Panc1 (cell line): ENCODE measurements around the gene CNTNAP4. TPM values are rescaled to one million over a fixed set of nuclear protein-coding genes. Genes with fewer than 3 reads are reported as not detected.

Experiments used
- ATAC-seq: fragments of 200-7000 bp; cut with Tn5 transposase; 2 replicates; pipeline ENCODE4 v1.9.1; 2020; ENCODE audit warnings: mild to moderate bottlenecking, moderate library complexity
- BruUV-seq: library from RNA; stranded (reverse); fragments of 400-500 nt; replicated peaks from 2 replicates; lab custom pipeline; 2021; lab: Mats Ljungman, UMichigan
- CTCF ChIA-PET: fragments of 300-600 bp; sonication (Branson Sonifier 250); formaldehyde crosslinking; loops from one replicate; lab custom pipeline; 2022; ENCODE audit warnings: antibody characterized with exemption; lab: Charles Lee
- POLR2A ChIA-PET: fragments of 300-600 bp; sonication (Branson Sonifier 250); formaldehyde crosslinking; loops from one replicate; lab custom pipeline; 2022; ENCODE audit warnings: antibody characterized with exemption; lab: Charles Lee
- DNase-seq: peaks from one replicate; pipeline ENCODE4 v3.0.0-alpha.2; 2010; ENCODE audit warnings: low read depth, low spot score
- H3K27ac ChIP-seq: 2 replicates; pipeline ENCODE4 v1.5.1; 2011; ENCODE audit warnings: mild to moderate bottlenecking, low read length, inconsistent platforms
- H3K27me3 ChIP-seq: fragments of 200-500 bp; sonication (Bioruptor generic); 2 replicates; pipeline ENCODE4 v1.6.0; 2014; ENCODE audit warnings: low read length, inconsistent platforms; ENCODE audit not compliant: control insufficient read depth, insufficient read depth
- H3K36me3 ChIP-seq: fragments of 200-500 bp; sonication (Bioruptor generic); 2 replicates; pipeline ENCODE4 v1.5.1; 2014; ENCODE audit warnings: inconsistent platforms, mild to moderate bottlenecking, low read length, moderate library complexity; ENCODE audit not compliant: control insufficient read depth, insufficient read depth
- H3K4me1 ChIP-seq: 2 replicates; pipeline ENCODE4 v1.5.1; 2011; ENCODE audit warnings: inconsistent platforms, mild to moderate bottlenecking, low read length, moderate library complexity; ENCODE audit not compliant: control insufficient read depth, insufficient read depth
- H3K4me3 ChIP-seq, 2 experiments: 2 replicates each; pipeline ENCODE4 v1.5.1; 2011 to 2012; ENCODE audit warnings: low read depth in 2 of 2, low read length in 2 of 2, mild to moderate bottlenecking in 2 of 2, inconsistent platforms in 1 of 2, moderate library complexity in 1 of 2
- H3K9me3 ChIP-seq: fragments of 200-500 bp; sonication (Bioruptor generic); 2 replicates; pipeline ENCODE4 v1.5.1; 2014; ENCODE audit warnings: low read depth, mild to moderate bottlenecking, inconsistent platforms, low read length, moderate library complexity; ENCODE audit not compliant: control insufficient read depth, insufficient read depth
- CTCF ChIP-seq: fragments of 450-650 bp; IDR thresholded peaks from 2 replicates; pipeline ENCODE4 v1.5.1; 2017; ENCODE audit warnings: mild to moderate bottlenecking
- POLR2AphosphoS5 ChIP-seq: IDR thresholded peaks from 2 replicates; pipeline ENCODE4 v1.6.1; 2012; ENCODE audit warnings: mild to moderate bottlenecking, low read depth, low read length, moderate library complexity
- REST ChIP-seq, 2 experiments: IDR thresholded peaks; 2 replicates each; pipeline ENCODE4 v1.6.1; 2011 to 2012; ENCODE audit warnings: low read depth in 2 of 2, control low read depth in 1 of 2, low read length in 1 of 2, mild to moderate bottlenecking in 1 of 2, moderate library complexity in 1 of 2; ENCODE audit not compliant: insufficient read depth in 1 of 2
- SIN3A ChIP-seq: IDR thresholded peaks from 2 replicates; pipeline ENCODE4 v1.6.1; 2012; ENCODE audit warnings: low read depth, mild to moderate bottlenecking, low read length, moderate library complexity, borderline replicate concordance; ENCODE audit not compliant: insufficient read depth
- TCF7L2 ChIP-seq: IDR thresholded peaks from 2 replicates; pipeline ENCODE4 v1.6.1; 2011; ENCODE audit warnings: mild to moderate bottlenecking, low read depth, low read length, inconsistent platforms
- in situ Hi-C: cut with HindIII; loops from 2 replicates; pipeline ENCODE4 v1.10.0; 2016; ENCODE audit warnings: low sequenced_read_pairs, low pct_unique_long_range_greater_than_20kb
- intact Hi-C: fragments of 100-400 bp; cut with micrococcal nuclease; formaldehyde crosslinking; loops from one replicate; pipeline ENCODE4 v1.10.0; 2022; ENCODE audit not compliant: unreplicated experiment
- total RNA-seq: library from RNA; stranded (reverse); gene quantifications from one replicate; pipeline ENCODE4 v1.2.1, GENCODE V29; 2021; ENCODE audit not compliant: unreplicated experiment

Gene CNTNAP4
- total RNA-seq, 1 experiment from 2014 or later: not detected

GRCh38 chr16:76579277-76579922, 302.2 kb downstream of the CNTNAP4 start:
- TF ChIP-seq CTCF: no peak
- no peak for TF ChIP-seq POLR2AphosphoS5
- no peak for TF ChIP-seq TCF7L2
- no peak for TF ChIP-seq SIN3A
- TF ChIP-seq REST (IDR thresholded peaks at IDR 0.05; ENCODE audit: insufficient read depth in 1 of 2, low read depth in 2 of 2, low read length in 1 of 2): no peak
- Histone ChIP-seq H3K27ac (no peak overlapping the region), H3K36me3 (no peaks in the 10 kb centered on the region), H3K9me3 (no peaks in the 10 kb centered on the region), H3K4me3 (no peak overlapping the region), H3K27me3 (no peaks in the 10 kb centered on the region), H3K4me1 (no peaks in the 10 kb centered on the region)
- BruUV-seq: no TSS peak
- intact Hi-C loops: no loop called here
- ChIA-PET POLR2A (no interaction called here), CTCF (no interaction called here)
- in situ Hi-C loops: no loop called here
- no peak for ATAC-seq
- no peak for DNase-seq

GRCh38 chr16:76583466-76583865, 306.3 kb downstream of the CNTNAP4 start:
- H3K27me3 ChIP-seq: no peaks in the 10 kb centered on the region
- H3K36me3 ChIP-seq: no peaks in the 10 kb centered on the region
- in situ Hi-C loops: no loop called here
- ChIA-PET POLR2A (no interaction called here), CTCF (interaction anchor here (0.7 kb wide), 1 partner anchor 32 kb away, joined by 3 read pairs; no protein-coding TSS in a partner anchor)
- no peaks in the 10 kb centered on the region for H3K4me1 ChIP-seq
- no peak for ATAC-seq
- no peak for DNase-seq
- no peak for TF ChIP-seq REST (IDR thresholded peaks at IDR 0.05; ENCODE audit: insufficient read depth in 1 of 2, low read depth in 2 of 2, low read length in 1 of 2)
- TF ChIP-seq CTCF: no peak
- TF ChIP-seq POLR2AphosphoS5: no peak
- no TSS peak for BruUV-seq
- H3K4me3 ChIP-seq: no peak overlapping the region
- intact Hi-C loops: no loop called here
- no peaks in the 10 kb centered on the region for H3K9me3 ChIP-seq
- H3K27ac ChIP-seq: no peak overlapping the region
